DMS114 treated with DMSO at 0.1 percent for 48 hours (cell line): ENCODE results near the gene NAP1L4.
"Not testable (repeated sequence)": the region's sequence is repeated elsewhere in the genome, so short reads cannot be mapped to it uniquely, and the experiment has no call there.

Experiments
- DNase-seq: peaks from one replicate; lab custom pipeline; 2025; ENCODE audit not compliant: unreplicated experiment; lab: John Stamatoyannopoulos, UW

Gene NAP1L4

GRCh38 chr11:2911785-2912391 is 80.2 kb downstream of the NAP1L4 start:
- DNase-seq, result no peak

DNA sequence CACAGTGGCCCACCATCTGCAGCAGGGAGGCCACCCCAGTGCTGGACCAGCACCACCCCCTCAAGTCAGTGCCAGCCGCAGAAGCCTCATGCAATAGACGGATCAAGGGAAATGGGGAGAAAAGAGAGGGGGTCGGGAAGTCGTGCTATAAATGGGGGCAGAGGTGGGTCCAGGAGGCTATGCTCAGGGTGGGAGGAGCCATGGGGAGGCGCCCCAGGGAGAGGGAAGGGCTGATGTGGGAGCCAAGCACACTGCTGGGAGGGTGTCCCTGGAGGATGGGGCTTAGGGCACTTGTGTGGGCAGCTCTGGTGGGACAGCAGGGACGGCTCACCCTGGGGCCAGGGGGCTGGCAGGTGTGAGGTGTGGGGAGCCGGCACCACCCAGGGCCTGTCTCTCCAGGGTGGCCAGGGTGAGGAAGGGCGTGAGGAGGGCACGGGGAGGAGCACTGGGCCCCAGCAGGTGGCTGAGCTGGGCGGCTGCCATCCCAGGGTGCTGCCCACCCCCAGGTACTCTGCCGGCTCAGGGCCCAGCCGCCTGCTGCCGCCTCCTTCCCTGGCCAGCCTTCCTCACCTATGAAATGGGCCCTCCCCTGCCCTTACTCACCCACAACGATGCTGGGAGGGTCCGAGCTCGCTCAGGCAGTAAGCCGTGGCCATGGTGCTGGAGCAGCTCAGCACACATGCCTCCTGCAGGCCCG is 80.9 kb downstream of the NAP1L4 start:
- DNase-seq, result no peak

DNA sequence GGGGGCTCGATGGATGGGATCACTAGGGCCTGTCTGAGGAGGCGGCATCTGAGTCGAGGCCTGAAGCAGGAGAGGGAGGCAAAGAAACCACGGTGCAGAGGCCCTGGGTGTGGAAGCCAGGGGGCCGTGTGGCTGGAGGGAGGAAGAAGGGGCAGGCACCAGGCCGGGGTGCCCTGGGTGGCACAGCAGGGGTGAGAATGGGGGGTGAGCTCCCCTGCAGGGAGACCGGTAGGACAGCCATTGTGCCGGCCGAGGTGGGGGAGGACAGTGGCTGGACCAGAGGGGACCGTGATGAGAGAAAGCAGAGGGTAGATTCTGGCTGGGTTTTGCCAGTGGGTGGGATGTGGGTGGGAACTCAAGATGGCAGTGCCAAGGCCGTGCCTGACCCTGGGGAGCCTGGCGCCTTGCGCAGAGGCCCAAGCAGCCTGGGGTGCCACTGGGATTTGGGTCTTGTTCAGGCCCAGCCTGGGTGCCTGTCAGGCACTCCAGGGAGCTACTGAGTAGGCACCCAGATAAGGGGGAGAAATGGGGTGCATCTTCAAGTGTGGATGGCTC is 81.7 kb downstream of the NAP1L4 start:
- no peak for DNase-seq

DNA sequence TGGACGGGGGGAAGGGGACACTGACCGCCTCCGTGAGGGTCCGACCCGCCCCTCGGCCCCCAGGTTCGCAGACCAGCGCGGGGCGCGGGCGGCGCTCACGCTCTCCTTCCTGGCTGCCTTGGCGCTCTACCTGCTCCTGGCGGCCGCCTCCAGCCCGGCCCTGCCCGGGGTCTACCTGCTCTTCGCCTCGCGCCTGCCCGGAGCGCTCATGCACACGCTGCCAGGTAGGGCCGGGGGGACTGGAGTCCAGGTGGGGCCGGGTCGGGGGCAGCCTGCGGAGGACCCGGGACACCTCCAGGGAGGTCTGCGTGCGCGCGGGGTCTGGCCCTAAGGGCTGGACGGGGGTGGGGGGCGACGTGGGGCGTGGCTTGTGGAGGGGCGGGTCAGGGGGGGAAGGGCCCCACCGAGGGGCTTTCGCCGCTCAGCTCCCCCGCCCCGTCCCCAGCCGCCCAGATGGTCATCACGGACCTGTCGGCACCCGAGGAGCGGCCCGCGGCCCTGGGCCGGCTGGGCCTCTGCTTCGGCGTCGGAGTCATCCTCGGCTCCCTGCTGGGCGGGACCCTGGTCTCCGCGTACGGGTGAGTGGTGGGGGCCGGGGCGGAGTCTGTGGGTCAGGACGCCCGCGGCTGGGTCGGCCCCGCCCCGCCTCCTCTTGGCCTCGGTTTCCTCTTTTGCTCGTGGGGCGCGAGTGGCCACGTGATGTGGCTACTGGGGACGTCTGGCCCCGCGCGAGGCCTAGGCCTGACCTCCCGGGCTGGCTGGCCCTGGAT is 82.8 kb downstream of the NAP1L4 start:
- DNase-seq, result no peak

DNA sequence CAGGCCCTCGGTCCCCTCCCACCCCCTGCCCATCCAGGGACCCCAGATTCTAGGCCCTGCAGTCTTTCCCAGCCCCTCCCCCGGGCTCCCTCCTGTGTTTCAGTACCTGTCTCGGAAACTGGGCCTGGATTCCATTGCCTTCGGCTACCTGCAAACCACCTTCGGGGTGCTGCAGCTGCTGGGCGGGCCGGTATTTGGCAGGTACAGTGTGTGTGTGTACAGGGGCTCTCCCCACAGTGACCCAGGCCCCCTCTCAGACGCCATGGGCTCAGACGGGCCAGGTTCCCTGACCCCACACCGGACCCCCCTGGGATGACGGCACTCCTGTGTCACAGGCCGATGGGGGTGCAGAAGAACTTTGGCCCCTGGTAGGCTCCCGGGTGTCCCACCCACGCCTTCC is 84.0 kb downstream of the NAP1L4 start:
- DNase-seq, result no peak

GRCh38 chr11:2905299-2905698 is 86.8 kb downstream of the NAP1L4 start:
- not testable (repeated sequence) for DNase-seq

DNA sequence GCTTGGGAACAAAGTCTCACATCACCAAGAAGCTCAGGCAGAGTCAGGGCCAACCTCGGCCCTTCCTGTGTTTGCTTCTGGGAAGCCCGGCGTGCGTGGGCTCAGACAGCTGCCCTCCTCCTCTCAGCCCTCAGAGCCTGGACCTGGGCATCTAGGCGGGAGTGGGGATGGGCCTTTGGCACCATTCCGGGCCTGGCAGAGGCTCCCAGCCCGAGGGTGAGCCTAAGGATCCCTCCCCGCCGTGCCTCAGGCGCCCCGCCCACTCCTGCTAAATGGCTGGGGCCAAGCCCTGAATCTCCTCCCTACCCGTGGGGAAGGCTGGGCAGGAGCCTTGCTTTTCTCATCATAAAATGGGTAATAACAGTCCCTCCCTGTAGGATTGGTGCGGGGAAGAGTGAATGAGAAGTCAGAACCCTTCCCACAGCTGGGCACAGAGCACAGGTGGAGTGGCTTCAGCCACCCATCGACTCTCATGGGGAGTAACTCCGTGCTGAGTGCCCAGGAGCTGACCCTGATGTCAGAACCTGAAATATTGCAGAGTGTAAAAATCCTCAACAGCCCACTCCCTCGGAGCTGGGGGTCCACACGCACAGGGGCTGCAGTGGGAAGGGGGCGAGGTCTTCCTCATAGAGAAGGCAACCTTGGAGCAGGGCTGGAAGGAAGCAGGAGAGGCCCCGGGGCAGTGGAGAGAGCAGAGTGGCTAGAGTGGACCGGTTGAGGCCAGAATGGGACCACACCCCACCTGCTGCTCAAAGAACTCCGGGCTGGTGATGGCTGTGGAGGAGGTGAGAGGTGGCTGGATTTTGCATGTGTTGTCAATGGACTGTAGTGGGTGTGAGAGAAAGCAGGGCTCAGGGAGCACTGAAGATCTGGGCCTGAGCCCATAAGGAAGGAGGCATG is 87.7 kb downstream of the NAP1L4 start:
- no peak for DNase-seq

- DNase-seq, result no peak
Measured at GRCh38 chr11:2903672-2904011, 88.5 kb downstream of the NAP1L4 start.

- DNase-seq, result no peak
Measured at GRCh38 chr11:2902784-2903671, 89.1 kb downstream of the NAP1L4 start.

GRCh38 chr11:2901854-2902783 is 90.0 kb downstream of the NAP1L4 start:
- peak; percentile 65 for DNase-seq

- no peak for DNase-seq
Measured at GRCh38 chr11:2901196-2901796, 90.8 kb downstream of the NAP1L4 start.

DNA sequence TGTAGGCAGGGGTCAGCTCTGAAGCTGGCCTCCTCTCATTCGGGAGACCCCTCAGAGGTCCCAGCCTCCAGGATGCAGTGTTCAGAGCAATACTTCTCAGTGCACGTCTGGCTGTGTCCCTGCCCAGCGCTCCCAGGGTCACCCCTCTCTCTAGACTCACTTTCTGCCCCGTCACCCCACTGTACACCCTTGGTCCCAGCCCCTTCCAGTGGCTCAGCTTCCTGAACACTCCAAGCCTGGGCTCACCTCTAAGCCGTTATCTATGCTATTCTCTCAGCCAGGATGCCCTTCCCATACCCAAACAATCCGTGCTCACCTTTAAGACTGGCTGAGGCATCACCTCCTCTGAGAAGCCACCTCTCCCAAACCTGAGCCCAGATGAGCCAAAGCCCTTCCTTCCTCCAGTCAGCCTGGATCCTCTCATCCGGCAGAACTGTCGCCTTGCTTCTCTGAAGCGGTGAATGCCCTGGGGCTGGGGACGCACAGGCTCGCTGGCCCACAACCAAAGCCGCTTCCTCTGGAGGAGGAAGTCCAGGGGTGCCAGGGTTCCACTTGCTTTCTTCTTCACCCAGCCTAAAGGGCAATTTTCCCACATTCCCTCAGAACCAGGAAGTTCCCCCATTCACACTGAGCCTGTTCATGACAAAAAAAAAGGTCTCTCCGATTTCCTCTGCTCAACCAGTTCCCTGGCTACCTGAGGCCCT is 92.9 kb downstream of the NAP1L4 start:
- DNase-seq, result no peak

- no peak for DNase-seq
Measured at GRCh38 chr11:2898366-2899079, 93.6 kb downstream of the NAP1L4 start.

GRCh38 chr11:2897048-2897447 is 95.1 kb downstream of the NAP1L4 start:
- DNase-seq, result no peak

DNA sequence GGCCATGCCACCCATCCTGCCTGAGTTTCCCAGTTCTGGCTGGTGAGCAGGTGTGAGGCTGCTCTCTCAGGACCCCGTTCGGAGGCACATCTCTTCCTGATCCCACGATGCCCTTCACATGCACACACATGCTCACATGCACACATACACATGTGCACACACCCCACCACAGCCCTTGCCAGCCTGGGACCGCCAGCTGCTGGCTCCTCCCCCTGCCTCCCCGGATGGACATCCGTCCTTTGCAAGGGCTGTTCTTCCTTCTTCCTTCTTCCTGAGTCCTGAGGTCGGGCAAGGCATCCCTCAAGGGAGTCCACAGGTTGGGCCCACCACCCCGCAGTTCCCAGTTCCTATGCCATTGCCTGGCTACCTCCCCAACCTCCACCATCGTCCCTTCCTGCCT is 96.1 kb downstream of the NAP1L4 start:
- no peak for DNase-seq
